ENCODE measurements around the gene SLC22A1.

DNA sequence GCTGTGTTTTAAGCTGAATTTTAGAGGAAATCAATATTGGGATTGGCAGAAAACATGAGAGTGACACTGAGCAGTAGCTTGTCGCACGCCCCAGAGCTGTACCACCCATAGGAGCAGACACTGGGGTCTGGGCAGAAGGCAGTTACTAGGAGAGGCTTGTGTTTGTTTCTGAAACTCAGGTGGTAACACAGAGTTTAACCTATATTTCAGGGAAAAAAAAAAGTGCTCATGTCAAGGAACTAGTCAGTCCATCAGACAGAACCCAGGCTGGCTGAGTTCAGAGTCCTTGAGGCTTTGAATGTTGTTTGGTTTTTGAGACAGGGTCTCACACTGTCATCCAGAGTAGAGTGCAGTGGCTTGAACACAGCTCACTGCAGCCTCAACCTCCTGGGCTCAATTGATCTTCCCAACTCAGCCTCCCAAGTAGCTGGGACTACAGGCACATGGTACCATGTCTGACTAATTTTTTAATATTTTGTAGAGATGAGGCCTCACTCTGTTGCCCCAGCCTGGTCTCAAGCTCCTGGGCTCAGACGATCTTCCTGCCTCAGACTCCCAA, 6.6 kb downstream of the SLC22A1 start:
- no peak for TF ChIP-seq CEBPB (IDR thresholded peaks at IDR 0.05)
- no peak for TF ChIP-seq TCF12 (IDR thresholded peaks at IDR 0.05; ENCODE audit: low read depth)
- TF ChIP-seq CREB1 (IDR thresholded peaks at IDR 0.05; ENCODE audit: low read depth): no peak
- TF ChIP-seq TEAD4 (IDR thresholded peaks at IDR 0.05): no peak
- TF ChIP-seq TAF1 (IDR thresholded peaks at IDR 0.05; ENCODE audit: low read depth): no peak
- TF ChIP-seq EP300 (IDR thresholded peaks at IDR 0.05; ENCODE audit: borderline replicate concordance): no peak
- TF ChIP-seq, protein P1, sequence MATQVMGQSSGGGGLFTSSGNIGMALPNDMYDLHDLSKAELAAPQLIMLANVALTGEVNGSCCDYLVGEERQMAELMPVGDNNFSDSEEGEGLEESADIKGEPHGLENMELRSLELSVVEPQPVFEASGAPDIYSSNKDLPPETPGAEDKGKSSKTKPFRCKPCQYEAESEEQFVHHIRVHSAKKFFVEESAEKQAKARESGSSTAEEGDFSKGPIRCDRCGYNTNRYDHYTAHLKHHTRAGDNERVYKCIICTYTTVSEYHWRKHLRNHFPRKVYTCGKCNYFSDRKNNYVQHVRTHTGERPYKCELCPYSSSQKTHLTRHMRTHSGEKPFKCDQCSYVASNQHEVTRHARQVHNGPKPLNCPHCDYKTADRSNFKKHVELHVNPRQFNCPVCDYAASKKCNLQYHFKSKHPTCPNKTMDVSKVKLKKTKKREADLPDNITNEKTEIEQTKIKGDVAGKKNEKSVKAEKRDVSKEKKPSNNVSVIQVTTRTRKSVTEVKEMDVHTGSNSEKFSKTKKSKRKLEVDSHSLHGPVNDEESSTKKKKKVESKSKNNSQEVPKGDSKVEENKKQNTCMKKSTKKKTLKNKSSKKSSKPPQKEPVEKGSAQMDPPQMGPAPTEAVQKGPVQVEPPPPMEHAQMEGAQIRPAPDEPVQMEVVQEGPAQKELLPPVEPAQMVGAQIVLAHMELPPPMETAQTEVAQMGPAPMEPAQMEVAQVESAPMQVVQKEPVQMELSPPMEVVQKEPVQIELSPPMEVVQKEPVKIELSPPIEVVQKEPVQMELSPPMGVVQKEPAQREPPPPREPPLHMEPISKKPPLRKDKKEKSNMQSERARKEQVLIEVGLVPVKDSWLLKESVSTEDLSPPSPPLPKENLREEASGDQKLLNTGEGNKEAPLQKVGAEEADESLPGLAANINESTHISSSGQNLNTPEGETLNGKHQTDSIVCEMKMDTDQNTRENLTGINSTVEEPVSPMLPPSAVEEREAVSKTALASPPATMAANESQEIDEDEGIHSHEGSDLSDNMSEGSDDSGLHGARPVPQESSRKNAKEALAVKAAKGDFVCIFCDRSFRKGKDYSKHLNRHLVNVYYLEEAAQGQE (IDR thresholded peaks at IDR 0.05; ENCODE audit: low read depth): no peak
- TF ChIP-seq EGR1 (IDR thresholded peaks at IDR 0.05): no peak
- TF ChIP-seq FOXM1 (IDR thresholded peaks at IDR 0.05; ENCODE audit: borderline replicate concordance, low read depth): no peak
- no peak for TF ChIP-seq YY1 (IDR thresholded peaks at IDR 0.05; ENCODE audit: low read depth)
- no peak for TF ChIP-seq RAD21 (IDR thresholded peaks at IDR 0.05; ENCODE audit: low read depth)
- TF ChIP-seq ZBTB7A (IDR thresholded peaks at IDR 0.05; ENCODE audit: low read depth): no peak

All from Ishikawa (cell line).